GDM1 (cell line): Measurements from ENCODE around the gene PTPRH.
"Not testable (repeated sequence)": the region's sequence is repeated elsewhere in the genome, so short reads cannot be mapped to it uniquely, and the experiment has no call there.

Experiments used
- DNase-seq: peaks from one replicate; lab custom pipeline; 2025; lab: John Stamatoyannopoulos, UW

PTPRH gene

DNA sequence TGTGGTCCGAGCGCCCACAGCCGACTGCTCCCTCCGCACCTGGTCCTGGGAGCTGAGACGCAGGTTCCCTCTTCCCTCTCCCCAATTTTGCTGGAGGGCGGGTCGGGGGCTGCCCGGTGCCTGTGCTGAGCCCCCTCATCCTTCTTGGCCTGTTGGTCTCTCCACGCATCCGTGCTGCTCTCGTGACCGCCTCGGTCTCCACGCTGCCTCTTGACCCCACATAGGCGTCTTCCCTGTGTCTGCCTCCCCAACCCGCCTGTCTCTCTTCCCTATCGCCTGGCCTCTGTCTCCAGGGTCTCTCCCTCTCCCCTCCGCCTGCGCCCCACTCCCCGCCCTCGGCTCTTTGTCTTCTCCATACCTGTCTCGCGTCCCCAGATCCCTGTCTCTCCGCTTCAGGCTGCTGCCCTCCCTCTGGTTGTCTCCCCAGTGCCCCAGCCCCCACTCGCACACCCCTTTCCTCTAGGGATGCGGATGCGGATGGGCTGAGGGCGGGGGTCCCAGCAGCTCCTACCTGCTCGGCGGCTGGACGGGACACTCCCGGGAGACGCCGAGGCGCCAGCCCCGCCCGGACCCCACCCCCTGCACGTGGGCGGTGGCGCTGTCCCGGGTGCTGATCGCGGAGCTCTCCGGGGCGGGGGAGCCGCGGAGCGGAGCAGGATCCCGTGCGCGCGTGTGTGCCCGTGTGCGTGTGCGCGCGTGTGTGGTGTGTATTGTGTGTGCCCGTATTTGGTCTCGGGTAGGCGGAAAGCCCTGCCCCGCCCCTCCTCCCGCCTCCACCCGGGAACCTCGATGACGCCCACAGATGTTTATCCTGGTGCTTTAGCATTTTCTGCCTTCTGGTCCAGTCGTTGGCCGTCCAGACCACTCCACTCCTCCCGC, 29.5 kb downstream of the PTPRH start, which contains the start of gene SYT5:
Gene SYT5 (minus strand): TSS at position 684 of the 879 bp plus-strand sequence. CDS start 1,248 bp downstream, outside the sequence.
- peak; percentile 16 for DNase-seq

DNA sequence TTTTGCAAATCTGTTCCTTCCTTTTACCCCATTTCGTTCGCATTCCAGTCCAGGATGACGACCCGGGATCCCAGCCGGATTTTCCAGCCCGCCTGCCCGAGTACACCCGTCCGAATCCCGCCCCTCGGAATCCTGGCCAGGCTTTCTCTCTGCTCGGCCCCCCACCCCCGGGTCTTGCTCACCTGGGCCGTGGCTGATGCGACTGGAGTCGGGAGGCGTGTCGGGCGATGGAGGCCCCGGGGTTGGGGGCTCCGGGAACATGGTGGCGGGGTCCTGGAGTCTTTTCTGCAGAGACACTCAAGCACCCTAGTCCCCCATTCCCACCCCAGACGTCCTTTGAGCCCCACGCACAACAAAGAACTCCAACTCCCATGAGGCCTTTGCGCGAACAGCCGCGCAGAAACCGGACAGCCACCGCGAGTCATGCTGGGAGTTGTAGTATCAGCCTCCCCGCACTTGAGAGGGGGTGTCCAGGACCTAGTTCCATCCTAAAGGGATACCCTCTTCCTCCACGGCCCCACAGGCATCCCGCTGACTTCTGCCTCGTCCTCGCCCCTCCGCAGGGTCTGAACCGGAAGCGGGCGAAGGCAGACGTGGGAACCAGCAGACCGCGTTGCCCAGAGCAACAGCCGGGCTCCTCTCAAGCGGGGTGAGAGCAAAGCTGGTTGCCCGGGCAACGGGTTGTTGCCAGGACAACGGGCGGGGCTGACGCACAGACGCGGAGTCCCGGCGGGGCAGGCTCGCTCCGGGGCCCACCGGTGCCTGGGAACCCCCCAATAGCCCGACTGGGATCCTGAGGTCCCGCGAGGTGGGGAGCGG, 30.3 kb downstream of the PTPRH start:
- peak; percentile 68 for DNase-seq

DNA sequence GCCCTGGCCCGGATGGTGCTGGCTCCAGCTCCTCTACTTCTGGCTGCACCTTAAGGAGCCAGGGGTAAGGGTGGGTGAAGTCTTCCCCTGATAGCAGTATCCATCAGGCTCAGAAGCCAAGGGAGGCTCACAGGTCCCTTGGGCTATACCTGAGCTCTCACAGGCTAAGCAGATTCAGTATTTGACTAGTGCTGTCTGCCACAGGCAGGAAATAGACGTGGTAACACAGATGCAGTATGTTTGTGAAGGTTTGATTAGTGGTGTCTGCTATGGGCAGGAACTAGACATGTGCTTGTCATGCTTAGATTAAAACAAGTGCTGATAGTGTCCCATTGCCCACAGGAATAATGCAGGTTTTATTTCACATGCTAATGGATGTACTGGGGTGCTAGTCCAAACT, 33.2 kb downstream of the PTPRH start:
- no peak for DNase-seq

DNA sequence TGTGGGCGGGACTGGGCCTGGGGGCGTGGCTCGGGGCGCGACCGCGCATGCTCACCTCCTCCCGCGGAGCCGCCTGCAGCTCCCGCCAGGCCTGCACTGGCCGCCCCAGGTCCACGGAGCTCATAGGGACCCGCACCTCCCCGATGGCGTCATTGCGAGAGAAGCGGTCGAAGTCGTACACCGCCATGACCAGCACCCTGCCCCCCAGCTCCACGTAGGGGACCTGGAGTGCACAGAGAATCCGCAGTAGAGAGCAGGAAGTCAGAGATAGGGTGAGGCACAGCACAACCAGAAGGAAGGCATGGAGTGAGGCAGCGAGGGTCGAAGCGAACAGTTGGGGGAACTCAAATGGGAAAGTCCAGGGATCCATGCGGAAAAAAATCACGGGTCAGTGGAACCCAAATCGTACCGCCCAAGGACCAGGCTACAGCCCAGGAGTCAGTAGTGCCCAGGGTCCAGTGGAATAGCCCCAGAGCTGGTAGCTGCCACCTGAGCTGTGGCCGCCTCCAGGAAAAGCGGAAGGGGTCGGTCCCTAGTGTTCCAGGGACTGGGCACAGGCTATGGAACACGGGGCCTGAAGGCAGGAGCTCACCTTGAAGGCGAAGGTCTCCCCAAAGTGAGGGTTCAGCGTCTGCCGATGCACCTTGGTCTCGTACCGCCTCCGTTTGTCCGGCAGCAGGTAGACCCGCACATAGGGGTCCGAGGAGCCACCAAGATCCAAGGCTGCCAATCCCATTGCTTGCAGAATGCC, 34.0 kb downstream of the PTPRH start:
- DNase-seq, result no peak

DNA sequence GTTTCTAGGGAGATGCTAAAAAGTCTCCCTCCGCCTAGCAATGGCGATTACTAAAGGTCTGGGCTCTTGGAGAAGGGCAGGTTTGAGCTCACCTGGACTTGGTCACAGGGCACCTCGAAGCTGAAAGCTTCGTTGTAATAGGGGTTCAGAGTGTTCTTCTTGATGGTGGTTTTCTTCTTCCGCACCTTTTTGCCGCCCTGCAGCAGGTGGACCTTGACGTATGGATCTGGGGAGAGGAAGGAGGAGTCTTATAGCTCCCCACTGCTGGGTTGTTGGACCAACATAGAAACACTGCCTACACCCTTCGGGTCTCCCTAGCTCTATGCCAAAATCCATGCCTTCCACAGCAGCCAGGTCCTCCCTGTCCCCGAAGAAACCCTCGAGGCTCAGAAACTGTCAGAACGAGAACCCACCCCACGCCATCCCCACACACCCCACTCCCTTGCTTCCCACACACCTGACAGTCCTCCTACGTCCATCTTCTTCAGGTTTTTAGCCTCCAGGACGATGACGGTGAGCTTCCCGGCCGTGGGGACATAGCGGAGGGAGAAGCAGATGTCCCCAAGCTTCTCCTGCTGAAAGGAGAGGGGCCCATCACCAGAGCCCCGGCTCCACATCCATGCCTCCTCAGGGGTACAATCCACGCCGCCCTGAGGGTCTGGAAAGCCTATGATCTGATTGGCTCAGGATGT, 34.7 kb downstream of the PTPRH start:
- DNase-seq, result no peak

DNA sequence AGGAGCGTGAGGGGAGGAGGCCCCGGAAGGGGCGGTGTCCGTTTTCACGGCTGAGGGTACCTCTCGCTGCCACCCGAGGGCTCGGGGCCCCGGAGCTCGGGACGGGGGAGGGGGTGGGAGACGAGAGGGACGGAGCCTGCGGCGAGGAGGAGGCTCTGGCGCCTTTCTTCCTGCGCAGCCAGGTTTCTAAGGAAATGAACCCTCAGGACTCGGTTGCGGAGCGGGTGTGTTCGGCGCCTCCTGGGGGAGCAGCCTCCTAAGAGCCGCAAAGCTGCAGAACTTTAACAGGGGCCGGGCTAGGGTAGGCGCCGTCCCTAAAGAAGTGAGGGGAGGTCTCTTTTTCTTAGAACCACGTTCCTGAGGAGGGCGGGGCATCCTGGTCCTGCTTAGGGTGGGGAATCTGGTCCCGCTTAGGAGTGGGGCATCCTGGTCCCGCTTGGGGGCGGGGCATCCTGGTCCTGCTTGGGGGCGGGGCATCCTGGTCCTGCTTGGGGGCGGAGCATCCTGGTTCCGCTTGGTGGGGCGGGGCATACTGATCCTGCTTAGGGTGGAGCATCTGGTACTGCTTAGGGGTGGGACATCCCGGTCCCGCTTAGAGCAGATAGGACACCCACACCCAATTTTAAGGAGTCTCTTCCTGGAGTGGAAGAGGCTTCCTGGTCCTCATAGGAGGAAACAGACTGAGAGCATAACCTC, 35.4 kb downstream of the PTPRH start:
- peak; percentile 63 for DNase-seq

DNA sequence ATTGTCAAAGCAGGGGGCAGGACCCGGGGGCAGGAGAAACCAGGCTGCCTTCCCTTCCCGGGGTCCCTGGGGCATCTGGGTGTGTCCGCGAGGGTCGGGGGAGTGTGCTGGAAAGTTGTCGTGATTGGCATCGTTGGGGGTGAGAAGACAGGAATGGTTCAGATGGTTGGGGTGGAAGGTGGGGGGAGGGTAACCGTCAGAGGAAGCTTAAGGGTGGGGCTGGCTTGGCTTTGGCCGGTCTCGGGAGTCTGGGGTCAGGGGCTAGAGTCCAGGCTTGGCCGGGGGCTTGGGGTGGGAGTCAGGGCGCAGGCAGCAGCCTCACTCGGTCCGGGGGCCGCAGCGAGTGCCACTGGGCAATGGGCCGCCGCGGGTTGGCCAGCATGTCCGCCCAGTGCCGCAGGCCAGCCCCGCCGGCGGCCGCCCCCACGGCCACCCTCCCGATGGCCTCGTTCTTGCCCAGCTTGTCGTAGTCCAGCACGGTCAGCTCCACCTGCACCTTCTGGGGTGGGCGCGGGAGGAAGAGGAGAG, 36.1 kb downstream of the PTPRH start:
- no peak for DNase-seq

DNA sequence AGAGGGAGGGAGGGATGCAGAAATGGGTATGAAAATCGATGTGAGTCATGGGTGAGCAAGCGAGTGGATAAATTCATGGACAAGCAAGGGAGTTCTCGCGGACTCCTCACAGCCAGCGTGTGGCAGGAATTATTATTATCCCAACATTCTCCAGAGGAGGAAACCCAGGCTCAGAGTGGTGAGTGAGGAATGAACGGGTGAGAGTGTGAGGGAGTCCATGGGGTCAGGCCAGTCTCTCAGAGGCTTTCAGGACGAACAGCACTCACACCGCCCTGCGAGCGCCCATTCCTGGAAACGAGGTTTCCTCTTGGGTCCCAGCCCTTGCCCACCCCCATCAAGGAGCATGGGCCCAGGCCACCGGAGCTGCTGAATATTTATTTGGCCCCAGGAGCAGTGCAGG, 36.6 kb downstream of the PTPRH start:
- DNase-seq, result no peak

DNA sequence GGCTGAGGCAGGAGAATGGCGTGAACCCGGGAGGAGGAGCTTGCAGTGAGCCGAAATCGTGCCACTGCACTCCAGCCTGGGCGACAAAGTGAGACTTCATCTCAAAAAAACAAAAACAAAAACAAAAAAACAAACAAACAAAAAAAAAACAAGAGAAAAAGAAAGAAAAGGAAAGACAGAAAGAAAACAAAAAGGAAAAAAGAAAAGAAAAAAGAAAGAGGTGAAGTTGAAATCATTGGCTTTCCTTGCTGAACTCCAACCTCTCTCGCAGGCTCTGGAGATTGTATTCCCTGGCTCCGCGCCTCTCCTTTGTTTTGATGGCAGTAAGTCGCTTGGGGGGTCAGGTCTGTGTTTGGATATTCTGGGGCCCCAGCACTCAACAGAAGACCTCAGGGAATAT, 37.0 kb downstream of the PTPRH start:
- not testable (repeated sequence) for DNase-seq

DNA sequence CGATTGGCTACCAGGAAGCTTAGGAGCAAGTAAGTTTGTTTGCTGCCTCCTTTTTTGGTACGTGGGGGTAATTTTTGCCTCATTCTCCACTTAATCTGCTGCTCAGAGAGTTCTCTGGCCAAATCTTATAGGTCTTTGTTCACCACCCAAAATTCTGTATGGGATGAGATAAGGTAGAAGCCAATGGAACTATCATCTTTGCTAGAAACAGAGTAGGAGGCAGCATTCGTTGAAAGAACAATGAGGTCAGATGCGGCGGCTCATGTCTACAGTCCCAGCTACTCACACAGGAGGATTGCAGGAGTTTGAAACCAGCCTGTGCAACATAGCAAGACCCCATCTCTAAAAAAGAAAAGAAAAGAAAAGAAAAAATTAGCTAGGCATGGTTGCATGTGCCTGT, 37.9 kb downstream of the PTPRH start:
- DNase-seq, result no peak

DNA sequence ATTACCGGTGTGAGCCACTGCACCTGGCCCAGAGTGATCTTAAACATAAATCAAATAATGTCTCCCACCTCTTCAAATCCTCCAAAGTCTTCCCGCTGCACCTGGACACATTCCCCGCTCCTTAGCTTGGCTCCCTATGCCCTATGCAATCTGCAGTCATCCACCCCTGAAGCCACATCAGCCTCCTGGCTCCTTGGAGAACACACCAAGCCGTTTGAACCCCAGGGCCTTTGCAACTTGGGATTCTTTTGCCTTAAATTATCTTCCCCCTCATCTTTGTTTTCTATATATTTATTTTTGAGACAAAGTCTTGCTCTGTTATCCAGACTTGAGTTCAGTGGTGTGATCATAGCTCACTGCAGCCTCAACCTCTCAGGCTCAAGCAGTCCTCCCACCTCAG, 40.2 kb downstream of the PTPRH start:
- no peak for DNase-seq

DNA sequence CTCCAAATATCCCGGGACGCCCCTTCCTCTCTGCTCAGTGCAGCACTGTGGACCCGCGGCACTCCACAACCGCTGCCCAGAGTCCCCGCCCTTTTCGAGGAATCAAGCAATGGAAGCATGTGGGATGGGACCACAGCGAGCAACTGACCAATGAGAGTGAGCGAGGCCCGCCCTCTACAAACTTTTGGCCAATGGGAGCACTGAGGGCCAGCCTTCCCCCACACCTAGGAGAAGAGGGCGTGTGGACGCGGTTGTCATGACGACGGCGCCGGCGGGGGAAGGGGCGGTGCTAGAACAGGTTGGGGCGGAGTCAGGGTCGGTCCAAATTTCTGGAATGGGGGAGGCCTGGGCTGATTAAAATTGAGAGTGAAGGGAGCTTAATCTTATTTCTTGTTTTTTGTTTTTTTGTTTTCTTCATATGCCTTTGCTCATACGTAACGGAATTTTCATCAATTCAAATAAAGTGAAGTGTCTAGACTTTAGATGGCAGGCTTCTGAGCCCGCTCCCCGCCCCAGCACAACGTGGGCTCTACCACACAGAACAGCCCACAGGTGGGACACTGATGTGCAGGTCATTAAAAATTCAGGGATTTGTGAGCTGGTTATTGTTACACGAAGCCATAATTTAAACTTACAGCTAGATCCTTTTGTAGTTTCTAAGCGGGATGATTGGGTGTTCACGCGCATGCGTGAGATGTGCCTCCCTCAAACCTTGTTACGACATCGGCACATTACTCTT, 42.6 kb downstream of the PTPRH start, which contains the start of gene DNAAF3:
Gene DNAAF3 (minus strand): TSS at position 84 of the 739 bp plus-strand sequence. CDS start 200 bp downstream, outside the sequence.
- peak; percentile 95 for DNase-seq

DNA sequence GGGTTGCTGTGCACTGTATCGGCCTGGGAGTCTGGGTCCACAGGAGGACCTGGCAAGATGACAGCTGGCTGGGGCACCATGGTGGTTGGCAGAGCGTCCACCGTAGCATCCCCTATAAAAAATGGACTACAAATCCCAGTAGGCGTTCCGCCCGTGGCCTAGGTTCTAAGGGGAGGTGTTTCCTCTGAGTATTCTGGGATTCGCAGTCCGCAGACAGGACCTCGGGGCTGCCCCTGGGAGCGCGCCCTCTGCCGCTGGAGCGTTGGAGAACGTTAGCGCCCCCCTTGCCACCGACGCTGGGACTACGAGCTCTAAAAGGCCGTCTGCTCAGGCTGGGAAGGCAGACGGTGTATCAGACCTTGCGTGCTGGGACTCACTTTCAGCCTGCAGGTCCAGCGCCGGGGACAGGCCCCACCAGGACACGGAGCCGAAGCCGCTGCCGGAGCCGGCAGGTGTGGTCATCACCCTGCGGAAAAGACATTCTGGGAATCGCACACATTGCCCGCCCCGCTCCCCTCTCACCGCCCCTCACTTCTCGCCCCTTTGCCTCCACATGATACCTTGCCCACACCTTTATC, 43.3 kb downstream of the PTPRH start:
- DNase-seq, result peak; percentile 84

DNA sequence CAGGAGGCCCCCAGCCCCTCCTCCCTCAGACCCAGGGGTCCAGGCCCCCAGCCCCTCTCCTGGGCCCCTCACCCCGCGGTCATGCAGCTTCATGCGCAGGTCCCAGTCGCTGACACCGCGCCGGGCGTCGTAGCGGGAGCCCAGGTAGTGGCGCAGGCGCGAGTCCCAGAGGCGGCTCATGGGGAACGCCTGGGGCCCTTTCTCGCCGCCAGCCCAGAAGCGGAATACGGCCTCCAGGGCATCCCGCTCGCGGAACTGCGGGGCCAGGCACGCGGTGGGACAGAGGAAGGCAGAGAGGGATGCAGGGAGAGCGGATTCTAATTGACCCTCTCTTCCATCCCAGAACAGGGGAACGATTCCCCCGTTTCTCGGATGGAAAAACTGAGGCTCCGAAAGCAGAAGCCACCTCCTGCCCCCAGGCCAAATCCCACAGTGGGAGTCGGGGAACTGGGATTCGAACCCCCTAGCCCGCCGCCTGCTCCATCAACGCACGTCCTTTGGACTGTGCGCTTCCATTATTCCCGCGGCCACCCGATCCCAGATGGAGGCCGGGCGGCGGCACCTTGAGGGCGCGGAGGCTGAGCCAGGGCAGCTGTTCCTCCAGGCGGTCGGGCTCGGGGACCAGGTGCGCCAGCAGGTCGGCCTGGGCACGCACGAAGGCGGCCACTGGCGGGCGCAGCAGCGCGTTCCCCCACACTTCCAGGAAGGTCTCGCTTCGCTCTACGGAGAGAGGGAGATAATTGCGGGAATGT, 47.6 kb downstream of the PTPRH start:
- DNase-seq, result no peak

DNA sequence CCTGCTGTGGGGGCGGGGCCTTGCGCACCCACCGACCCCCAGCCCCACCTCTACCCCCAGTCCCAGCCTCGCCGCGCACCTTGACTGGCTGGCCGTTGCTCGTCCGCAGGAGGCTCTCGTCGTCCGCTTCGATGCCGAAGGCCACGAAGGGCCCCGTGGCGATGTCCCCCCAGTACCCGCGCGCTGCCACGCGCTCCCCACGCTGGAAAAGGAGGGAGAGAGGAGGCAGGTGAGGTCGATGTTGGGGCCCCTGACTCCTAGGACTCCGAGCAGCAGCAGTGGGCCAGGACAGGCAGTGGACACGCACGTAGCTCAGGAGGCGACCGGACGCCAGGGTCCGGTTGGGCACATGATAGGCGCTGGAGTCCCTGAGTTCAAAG, 48.3 kb downstream of the PTPRH start:
- DNase-seq, result no peak

DNA sequence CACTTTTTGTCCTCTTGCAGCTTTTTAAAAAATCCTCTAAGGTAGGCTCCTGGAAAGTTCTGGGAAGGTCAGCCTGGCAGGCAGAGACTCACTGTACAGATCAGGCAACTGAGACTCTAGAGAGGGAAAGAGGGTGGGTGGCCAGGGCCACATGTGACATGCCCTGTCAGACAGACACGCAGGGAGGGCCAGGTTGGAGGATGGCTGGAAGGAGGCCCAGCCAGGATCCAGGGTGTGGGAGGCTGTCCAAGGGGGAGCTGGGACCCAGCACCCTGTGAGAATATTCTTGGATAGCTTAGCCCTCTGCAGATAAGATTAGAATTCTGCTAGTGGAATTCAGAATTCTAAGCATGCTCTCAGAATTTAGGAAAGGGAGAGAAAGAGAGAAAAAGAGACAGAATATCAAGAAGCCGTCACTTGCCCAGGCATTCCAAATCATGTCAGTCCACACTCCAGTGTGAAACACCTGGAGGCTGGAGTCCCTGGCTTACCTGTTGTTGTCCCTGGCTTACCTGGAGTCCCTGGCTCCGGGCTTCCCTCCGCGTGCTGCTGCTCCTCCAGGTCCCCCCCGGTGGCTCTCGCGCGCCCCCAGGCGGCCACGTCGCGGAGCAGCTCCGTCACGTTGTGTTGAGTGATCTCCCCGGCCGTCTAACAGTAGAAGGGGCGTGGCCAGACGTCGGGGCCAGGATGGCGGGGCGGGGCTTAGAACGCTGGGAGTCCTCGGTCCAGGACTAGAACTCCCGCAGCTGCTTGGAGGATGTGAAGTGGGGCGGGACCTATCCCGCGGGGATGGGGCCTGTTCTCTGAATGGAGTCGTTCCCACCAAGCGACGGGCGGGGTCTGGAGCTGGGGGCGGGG, 48.9 kb downstream of the PTPRH start:
- peak; percentile 88 for DNase-seq

DNA sequence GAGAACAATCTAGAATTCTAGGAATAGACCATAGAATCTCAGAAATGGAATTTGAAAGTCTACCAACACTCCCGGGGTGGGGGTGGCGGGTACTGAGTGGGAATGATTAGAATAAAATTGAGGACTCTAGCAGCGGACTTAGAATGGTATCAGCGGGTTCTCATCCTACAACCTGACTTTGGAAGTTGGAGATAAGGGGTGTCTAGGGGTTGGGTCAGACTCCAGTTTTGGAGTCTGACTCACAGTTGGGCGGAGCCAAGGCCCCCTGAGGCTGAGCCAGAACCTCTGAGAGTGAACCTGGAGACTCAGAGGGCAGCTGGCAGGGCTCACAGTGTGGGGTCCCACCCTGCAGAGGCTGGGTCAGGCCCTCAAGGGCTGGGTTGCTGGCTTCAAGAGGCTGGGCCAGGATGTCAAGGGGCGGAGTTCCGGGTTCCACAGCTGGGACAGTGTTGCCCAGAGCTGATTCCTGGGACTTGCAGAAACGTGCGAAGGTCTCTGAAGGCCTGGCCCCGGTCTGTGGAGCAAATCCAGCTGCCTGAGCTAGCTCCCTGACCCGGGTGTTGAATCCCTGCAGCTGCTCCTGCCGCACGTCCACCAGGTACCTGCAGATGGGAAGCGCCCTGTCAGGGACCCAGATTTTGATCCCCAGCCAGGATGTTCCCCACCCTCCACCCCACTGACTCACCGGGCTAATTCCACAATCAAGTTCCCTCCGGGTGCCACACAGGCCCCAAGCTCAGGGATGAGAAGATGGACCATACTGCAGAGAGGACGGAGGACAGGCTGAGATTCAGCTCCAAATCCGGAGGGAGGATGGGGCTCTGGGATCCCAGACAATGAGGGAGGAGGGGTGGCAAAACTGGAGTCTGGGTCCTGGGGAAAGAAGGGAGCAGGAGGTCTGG, 50.2 kb downstream of the PTPRH start:
- no peak for DNase-seq
